Activated naive CD4-positive, alpha-beta T cell treated with anti-CD3 and anti-CD28 coated beads for 36 hours (primary cell): ENCODE measurements around the gene ULBP2. TPM values are rescaled to one million over a fixed set of nuclear protein-coding genes. Genes with fewer than 3 reads are reported as not detected.
"Not testable (repeated sequence)": the region's sequence is repeated elsewhere in the genome, so short reads cannot be mapped to it uniquely, and the experiment has no call there.

Experiments
- CTCF ChIA-PET: fragments of 350-600 bp; sonication (Branson Sonifier 250); formaldehyde crosslinking; loops from one replicate; lab custom pipeline; 2021; ENCODE audit warnings: antibody characterized with exemption; lab: Charles Lee
- DNase-seq: peaks from one replicate; pipeline ENCODE4 v3.0.0-alpha.2; 2020
- H3K27ac Mint-ChIP-seq: one replicate; pipeline ENCODE4 v1.8.0; 2021; ENCODE audit warnings: mild to moderate bottlenecking, mixed read lengths
- H3K27me3 Mint-ChIP-seq: one replicate; pipeline ENCODE4 v1.8.0; 2021; ENCODE audit warnings: low read depth, mixed read lengths
- H3K36me3 Mint-ChIP-seq: one replicate; pipeline ENCODE4 v1.8.0; 2021; ENCODE audit warnings: low read depth, mixed read lengths
- H3K4me1 Mint-ChIP-seq: one replicate; pipeline ENCODE4 v1.8.0; 2021; ENCODE audit warnings: low read depth, mixed read lengths
- H3K4me3 Mint-ChIP-seq: one replicate; pipeline ENCODE4 v1.8.0; 2021; ENCODE audit warnings: mild to moderate bottlenecking, moderate library complexity, mixed read lengths
- H3K9me3 Mint-ChIP-seq: one replicate; pipeline ENCODE4 v1.8.0; 2021; ENCODE audit warnings: mixed read lengths
- intact Hi-C: fragments of 100-400 bp; cut with micrococcal nuclease; formaldehyde crosslinking; loops from one replicate; pipeline ENCODE4 v1.15.1; 2023
- total RNA-seq, 2 experiments: library from RNA; stranded (reverse); gene quantifications; one replicate each; pipeline ENCODE4 v1.2.3, GENCODE V29; 2021

Gene ULBP2
- total RNA-seq, 2 experiments from 2014 or later, result 0.69 to 1.4 TPM

DNA sequence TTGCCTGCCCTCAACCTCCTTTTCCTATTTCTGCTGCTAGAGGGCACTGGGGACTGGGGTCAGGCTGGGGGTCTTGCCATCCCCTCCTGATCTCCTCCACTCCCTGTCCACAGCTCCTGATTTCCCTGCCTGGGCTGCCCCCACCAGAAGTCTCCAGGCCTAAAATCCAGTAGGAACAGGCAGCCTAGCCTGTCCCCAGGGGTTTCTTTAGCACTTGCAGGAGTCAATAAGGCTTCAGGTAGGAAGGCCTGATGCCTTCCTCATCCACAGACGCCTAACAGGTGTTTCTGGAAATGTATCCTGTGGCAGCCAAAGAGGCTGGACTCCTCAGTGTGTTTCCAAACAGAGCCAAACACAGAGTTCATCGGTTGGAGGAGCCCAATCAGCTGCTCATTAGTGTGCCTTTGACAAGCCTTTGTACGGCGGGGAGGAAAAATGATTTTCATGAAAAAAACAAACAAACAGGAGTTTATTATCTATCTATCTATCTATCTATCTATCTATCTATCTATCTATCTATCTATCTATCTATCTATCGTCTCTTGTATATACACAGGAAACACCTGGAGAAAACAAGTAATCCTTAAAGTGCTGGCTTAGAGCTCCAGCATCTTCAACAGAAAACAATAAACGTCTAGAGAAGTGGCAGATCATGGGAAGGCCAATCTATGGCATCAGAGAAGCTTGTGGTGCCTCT lies 40.2 kb upstream of the ULBP2 start:
- no peak for DNase-seq
- Mint-ChIP-seq H3K9me3 (no peaks in the 10 kb centered on the region), H3K36me3 (no peaks in the 10 kb centered on the region), H3K27ac (no peak overlapping the region), H3K4me1 (peaks cover 1% of the 10 kb centered on the region), H3K27me3 (no peaks in the 10 kb centered on the region), H3K4me3 (no peak overlapping the region)
- CTCF ChIA-PET, result no interaction called here
- intact Hi-C loops, result no loop called here

DNA sequence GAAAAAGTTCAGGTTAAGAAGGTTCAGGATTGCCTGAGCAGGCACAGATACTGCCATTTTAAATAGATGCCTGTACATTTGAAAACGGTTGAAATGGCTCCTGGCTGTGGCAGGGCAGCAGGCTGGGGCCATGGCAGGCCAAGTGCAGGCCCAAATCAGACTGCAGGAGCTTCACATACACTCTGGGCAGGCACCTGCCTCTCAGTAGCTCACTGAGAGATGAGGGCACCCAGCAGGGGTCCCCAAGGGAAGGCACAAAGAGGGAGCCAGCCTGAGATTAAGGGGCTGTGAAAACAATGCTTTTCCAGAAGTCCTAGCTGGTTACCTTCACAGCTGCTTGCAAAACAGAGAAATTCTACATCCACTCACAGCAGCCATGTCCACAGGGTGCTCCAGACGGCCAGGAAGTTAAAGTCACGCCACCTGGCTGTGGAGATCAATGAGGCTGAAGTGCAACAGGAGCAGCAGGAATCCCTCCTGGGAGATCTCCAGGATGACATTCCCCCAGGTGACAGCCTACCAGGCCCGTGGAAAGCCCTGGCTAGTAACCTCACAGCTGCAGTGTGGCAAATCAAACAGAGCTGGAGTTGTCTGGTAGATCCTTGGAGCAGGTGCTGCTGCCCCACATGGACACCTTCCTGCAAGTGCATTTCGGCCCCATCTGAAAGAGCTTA lies 37.7 kb upstream of the ULBP2 start:
- H3K36me3 Mint-ChIP-seq, result no peaks in the 10 kb centered on the region
- H3K27me3 Mint-ChIP-seq, result no peaks in the 10 kb centered on the region
- intact Hi-C loops, result no loop called here
- no peak overlapping the region for H3K27ac Mint-ChIP-seq
- CTCF ChIA-PET, result interaction anchor here (1.0 to 1.4 kb wide), 2 partner anchors 64 to 70 kb away, joined by 3 read pairs; no protein-coding TSS in a partner anchor
- H3K4me3 Mint-ChIP-seq, result no peak overlapping the region
- DNase-seq, result no peak
- no peaks in the 10 kb centered on the region for H3K4me1 Mint-ChIP-seq
- peaks cover 15% of the 10 kb centered on the region for H3K9me3 Mint-ChIP-seq

DNA sequence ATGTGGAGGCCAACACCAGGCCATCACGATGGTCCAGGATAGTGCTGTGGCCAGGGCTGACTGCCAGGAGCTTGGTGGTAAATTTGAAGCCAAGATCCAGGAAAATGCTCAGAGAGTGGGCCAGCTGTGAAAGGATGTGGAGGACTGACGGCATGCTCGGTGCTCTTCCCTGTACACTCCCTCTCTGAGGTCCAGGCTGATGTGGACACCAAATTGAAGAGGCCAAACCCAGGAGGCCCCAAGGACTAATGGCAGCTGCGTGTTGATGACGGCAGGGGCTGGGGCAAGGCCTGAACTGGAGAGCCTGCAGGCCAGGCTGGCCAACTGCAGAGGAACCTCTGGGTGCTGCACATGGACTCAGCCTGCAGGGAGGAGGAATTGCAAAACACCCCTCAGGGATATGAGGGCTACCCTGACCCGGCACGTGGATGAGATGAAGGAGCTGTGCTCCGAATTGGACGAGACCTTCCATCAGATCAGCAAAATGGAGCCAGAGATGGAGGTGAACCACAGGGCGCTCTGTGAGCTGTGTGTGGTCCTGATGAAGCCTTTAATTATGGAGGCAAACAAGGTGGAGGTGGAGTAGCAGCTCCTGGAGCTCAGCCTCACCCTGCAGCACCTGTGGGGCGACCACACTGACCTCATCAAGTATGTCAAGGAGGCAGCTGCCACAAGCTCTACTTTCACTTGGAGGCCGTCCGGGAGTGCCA lies 37.0 kb upstream of the ULBP2 start:
- Mint-ChIP-seq H3K27ac (no peak overlapping the region), H3K9me3 (peaks cover 17% of the 10 kb centered on the region), H3K4me3 (no peak overlapping the region), H3K27me3 (no peaks in the 10 kb centered on the region), H3K4me1 (no peaks in the 10 kb centered on the region), H3K36me3 (no peaks in the 10 kb centered on the region)
- CTCF ChIA-PET, result interaction anchor here (1.4 kb wide), 1 partner anchor 65 kb away, joined by 3 read pairs; no protein-coding TSS in a partner anchor
- no peak for DNase-seq
- intact Hi-C loops, result no loop called here

DNA sequence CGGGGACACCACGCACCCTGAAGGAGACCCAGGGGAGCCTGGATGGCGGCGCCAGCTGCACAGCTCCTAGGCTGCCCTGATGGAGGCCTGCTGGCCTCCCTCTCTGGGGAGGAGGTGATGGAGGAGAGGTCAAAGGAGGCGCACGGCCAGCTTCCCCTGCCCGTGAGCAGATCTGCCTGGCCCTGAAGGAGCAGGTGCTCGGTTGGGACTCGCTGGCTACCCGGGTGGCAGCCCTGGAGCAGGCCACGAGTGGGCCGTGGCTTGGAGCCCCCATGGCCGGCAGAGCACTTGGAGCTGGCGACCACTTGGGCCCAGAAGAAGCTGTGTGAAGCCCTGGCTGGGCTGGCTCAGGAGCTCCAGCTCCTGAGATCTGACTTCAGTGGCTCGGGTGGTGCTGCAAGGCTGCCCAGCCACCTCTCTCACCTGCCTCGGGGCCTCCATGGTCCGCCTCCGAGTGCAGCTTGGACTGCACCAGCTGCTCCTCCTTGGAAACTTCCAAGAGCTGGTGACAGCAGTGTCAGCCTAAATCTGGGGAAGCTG lies 36.4 kb upstream of the ULBP2 start:
- CTCF ChIA-PET, result interaction anchor here (0.7 to 1.4 kb wide), 2 partner anchors 40 to 66 kb away, joined by 3 read pairs; no protein-coding TSS in a partner anchor
- H3K4me1 Mint-ChIP-seq, result no peaks in the 10 kb centered on the region
- H3K4me3 Mint-ChIP-seq, result no peak overlapping the region

DNA sequence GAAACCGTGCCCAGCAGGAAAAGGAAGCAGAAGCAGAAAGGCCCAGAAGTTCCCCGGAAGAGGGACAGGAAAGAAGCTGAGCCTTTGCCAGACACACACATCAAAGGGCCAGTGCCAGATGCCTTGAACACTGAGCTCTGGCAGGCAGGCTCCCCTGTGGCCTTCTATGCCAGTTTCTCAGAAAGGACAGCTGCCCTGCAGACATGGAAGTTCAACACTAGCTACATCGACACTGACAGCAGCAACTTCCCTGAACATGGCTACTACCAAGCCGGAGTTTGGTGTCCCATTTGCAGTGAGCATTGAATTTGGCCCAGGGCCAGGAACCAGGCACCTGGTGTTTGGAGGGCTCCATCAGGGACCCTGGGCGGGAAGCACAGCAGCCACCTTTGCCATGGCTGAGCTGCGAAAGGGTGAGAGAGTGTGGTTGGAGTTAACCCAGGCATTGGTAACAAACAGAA lies 35.9 kb upstream of the ULBP2 start:
- Mint-ChIP-seq H3K27ac (no peak overlapping the region), H3K27me3 (no peaks in the 10 kb centered on the region), H3K4me1 (no peaks in the 10 kb centered on the region), H3K9me3 (peaks cover 17% of the 10 kb centered on the region), H3K4me3 (no peak overlapping the region), H3K36me3 (no peaks in the 10 kb centered on the region)
- intact Hi-C loops, result no loop called here
- CTCF ChIA-PET, result interaction anchor here (0.7 to 1.1 kb wide), 3 partner anchors 21 to 40 kb away, joined by 3 read pairs; no protein-coding TSS in a partner anchor
- DNase-seq, result no peak

More for the DNA sequence above, 36.4 kb upstream of the ULBP2 start:
- intact Hi-C loops, result no loop called here
- Mint-ChIP-seq H3K27me3 (no peaks in the 10 kb centered on the region), H3K36me3 (no peaks in the 10 kb centered on the region), H3K9me3 (peaks cover 17% of the 10 kb centered on the region), H3K27ac (no peak overlapping the region)
- no peak for DNase-seq

DNA sequence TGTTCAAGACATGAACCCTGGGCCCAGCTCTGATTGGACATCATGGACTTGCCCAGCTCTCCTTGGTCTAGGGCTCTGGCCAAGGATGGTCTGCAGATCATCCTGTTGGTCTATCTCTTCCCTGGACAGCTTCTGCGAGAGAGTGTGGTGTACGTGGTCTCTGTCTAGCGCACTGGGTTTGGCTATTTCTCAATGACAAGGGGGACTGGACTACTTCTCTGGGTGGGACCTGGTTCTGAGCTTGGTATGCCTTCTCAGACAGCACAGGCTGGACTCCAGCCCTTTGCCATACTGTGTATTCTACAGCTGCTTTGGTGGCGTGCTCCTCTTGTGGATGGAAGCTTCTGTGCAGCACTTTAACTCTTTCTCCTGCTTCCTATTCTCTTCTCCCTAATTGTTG lies 35.4 kb upstream of the ULBP2 start:
- peaks cover 2% of the 10 kb centered on the region for H3K27me3 Mint-ChIP-seq
- H3K36me3 Mint-ChIP-seq, result no peaks in the 10 kb centered on the region
- H3K4me3 Mint-ChIP-seq, result no peak overlapping the region
- CTCF ChIA-PET, result interaction anchor here (0.7 to 1.1 kb wide), 2 partner anchors 20 to 26 kb away, joined by 3 read pairs; no protein-coding TSS in a partner anchor
- H3K27ac Mint-ChIP-seq, result no peak overlapping the region
- H3K9me3 Mint-ChIP-seq, result peaks cover 17% of the 10 kb centered on the region
- no peaks in the 10 kb centered on the region for H3K4me1 Mint-ChIP-seq
- no peak for DNase-seq
- intact Hi-C loops, result no loop called here

DNA sequence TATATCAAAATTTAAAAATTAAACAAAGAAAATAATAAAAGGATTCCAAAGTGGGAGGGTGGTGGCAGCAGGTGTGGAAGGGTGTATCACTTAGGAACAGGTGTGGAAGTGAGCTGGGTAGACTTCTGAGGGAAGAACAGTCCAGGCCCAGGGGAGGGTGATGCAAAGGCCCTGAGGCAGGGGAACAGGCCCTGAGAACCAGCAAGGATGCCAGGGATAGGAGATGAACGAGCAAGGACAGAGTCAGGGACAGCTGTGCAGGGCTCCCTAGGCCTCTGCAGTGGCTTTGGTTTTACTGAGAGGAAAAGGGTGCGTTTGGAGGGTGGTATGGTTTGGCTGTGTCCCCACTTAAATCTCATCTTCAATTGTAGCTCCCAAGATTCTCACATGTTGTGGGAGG lies 34.5 kb upstream of the ULBP2 start:
- intact Hi-C loops, result no loop called here
- H3K27ac Mint-ChIP-seq, result no peak overlapping the region
- H3K4me1 Mint-ChIP-seq, result no peaks in the 10 kb centered on the region
- DNase-seq, result no peak
- no peak overlapping the region for H3K4me3 Mint-ChIP-seq
- CTCF ChIA-PET, result no interaction called here
- peaks cover 2% of the 10 kb centered on the region for H3K27me3 Mint-ChIP-seq
- H3K9me3 Mint-ChIP-seq, result peaks cover 17% of the 10 kb centered on the region
- no peaks in the 10 kb centered on the region for H3K36me3 Mint-ChIP-seq

DNA sequence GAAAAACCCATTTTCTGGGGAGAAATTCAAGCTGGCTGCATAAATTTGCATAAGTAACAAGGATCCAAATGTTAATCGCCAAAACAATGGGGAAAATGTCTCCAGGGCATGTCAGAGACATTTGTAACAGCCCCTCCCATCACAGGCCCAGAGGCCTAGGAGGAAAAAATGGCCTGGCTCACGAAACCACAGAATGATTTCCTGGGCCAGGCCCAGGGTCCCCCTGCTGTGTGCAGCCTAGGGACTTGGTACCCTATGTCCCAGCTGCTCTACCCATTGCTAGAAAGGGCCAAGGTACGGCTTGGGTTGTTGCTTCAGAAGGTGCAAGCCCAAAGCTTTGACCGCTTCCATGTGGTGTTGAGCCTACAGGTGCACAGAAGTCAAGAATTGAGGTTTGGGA lies 33.3 kb upstream of the ULBP2 start:
- CTCF ChIA-PET, H3K4me3 Mint-ChIP-seq, H3K36me3 Mint-ChIP-seq, intact Hi-C loops, H3K27ac Mint-ChIP-seq, H3K27me3 Mint-ChIP-seq, DNase-seq, H3K4me1 Mint-ChIP-seq: not testable (repeated sequence)
- peaks cover 17% of the 10 kb centered on the region for H3K9me3 Mint-ChIP-seq

DNA sequence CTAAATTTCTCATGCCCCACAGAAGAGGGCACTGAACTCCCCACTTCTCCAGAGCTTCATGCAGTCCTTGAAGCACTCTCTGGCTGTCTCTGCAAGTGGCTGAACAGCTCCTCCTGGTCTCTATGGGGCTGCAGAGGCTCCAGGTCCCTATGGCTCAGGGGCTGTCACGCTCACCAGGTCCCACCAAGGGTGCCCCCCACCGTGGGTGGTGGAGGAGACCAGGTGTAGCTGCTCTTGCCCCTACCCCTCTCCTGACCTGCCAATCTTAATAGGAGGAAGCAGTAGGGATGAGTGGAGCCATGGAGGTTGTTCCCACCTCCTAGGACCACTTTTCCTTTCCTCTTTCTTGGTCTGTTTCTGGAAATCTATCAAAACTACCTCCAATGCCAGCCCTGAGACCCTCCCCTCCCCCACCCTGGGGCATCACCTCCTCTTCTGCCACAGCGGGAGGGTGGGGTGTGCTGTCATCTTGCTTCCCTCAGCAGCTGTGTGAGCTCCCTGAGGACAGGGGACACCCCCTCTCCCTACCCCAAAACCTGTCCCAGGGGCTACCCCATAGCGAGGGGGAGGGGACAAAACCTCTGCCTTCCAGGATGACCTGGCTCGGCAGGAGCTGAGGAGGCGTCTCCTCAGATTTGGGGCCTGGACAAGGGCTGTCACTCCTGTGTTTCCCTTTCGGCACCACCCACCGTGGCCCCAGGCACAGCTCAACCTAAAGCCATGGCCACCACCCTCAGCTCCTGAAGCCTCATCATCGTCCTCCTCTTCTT lies 31.9 kb upstream of the ULBP2 start:
- no peak for DNase-seq
- Mint-ChIP-seq H3K27ac (no peak overlapping the region), H3K36me3 (no peaks in the 10 kb centered on the region), H3K4me1 (no peaks in the 10 kb centered on the region), H3K4me3 (no peak overlapping the region), H3K9me3 (peaks cover 17% of the 10 kb centered on the region), H3K27me3 (peaks cover 2% of the 10 kb centered on the region)
- CTCF ChIA-PET, result no interaction called here
- intact Hi-C loops, result no loop called here

DNA sequence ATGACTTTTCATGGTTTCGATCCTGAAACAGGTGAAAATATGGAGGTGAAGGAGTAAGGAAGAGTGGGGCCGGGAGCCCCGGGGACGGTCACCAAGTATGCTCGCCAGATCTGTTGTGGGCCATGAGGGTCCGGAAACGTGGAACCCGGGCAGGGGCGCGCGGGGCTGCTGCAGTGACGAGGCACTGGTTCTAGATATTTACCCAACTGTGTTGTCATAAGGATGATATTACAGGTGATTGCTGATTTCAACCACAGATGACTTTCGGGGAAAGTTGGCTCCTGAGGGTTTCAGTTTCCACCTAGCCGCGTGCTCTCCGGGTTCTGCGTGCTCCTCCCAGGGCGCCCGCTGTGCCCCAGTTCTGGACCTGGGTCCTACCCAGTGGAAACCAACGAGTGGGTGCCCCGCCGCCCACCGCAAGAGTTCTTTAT lies 31.1 kb upstream of the ULBP2 start:
- no peak overlapping the region for H3K27ac Mint-ChIP-seq
- CTCF ChIA-PET, result no interaction called here
- intact Hi-C loops, result no loop called here

DNA sequence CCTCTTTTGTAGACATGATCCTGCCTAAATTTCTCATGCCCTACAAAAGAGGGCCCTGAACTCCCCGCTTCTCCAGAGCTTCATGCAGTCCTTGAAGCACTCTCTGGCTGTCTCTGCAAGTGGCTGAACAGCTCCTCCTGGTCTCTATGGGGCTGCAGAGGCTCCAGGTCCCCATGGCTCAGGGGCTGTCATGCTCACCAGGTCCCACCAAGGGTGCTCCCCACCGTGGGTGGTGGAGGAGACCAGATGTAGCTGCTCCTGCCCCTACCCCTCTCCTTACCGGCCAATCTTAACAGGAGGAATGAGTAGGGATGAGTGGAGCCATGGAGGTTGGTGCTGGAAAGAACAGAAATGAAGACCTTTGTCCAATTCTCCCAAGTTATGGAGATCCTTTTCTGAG lies 29.1 kb upstream of the ULBP2 start:
- intact Hi-C loops, H3K36me3 Mint-ChIP-seq, H3K27me3 Mint-ChIP-seq, CTCF ChIA-PET, H3K4me1 Mint-ChIP-seq, H3K27ac Mint-ChIP-seq, DNase-seq, H3K4me3 Mint-ChIP-seq: not testable (repeated sequence)
- H3K9me3 Mint-ChIP-seq, result peaks cover 14% of the 10 kb centered on the region

More for the DNA sequence above, 31.1 kb upstream of the ULBP2 start:
- no peaks in the 10 kb centered on the region for H3K36me3 Mint-ChIP-seq
- peaks cover 17% of the 10 kb centered on the region for H3K9me3 Mint-ChIP-seq
- H3K4me3 Mint-ChIP-seq, result no peak overlapping the region
- no peak for DNase-seq
- peaks cover 2% of the 10 kb centered on the region for H3K27me3 Mint-ChIP-seq
- no peaks in the 10 kb centered on the region for H3K4me1 Mint-ChIP-seq
